Measurements from ENCODE around the gene THSD7B.

DNA sequence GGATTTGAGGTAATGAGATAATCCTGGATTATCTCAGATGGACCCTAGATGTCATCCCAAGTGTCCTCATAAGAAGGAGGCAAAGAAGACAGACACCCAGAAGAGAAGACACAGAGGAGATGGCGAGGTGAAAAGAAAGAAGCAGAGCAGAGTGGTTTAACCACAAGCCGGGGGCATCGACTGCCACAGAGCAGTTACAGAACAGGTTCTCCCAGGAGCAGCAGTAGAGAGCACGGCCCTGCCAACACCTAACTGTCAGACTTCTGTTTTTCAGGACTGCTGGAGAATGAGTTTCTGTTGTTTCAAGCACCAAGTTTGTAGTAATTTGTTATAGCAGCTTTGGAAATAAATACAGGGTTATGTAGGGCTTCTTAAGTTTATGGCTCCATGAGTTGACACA is 437.0 kb downstream of the THSD7B start:
- TF ChIP-seq RAD21 (conservative IDR thresholded peaks at IDR 0.05) (no peak), POLR2AphosphoS5 (IDR thresholded peaks at IDR 0.05) (no peak), TAF1 (IDR thresholded peaks at IDR 0.05; ENCODE audit: low read depth) (no peak), EP300 (conservative IDR thresholded peaks at IDR 0.05; ENCODE audit: poor library complexity, severe bottlenecking) (no peak), MXI1 (conservative IDR thresholded peaks at IDR 0.05; ENCODE audit: poor library complexity, severe bottlenecking) (no peak)
- TF ChIP-seq, protein P1, sequence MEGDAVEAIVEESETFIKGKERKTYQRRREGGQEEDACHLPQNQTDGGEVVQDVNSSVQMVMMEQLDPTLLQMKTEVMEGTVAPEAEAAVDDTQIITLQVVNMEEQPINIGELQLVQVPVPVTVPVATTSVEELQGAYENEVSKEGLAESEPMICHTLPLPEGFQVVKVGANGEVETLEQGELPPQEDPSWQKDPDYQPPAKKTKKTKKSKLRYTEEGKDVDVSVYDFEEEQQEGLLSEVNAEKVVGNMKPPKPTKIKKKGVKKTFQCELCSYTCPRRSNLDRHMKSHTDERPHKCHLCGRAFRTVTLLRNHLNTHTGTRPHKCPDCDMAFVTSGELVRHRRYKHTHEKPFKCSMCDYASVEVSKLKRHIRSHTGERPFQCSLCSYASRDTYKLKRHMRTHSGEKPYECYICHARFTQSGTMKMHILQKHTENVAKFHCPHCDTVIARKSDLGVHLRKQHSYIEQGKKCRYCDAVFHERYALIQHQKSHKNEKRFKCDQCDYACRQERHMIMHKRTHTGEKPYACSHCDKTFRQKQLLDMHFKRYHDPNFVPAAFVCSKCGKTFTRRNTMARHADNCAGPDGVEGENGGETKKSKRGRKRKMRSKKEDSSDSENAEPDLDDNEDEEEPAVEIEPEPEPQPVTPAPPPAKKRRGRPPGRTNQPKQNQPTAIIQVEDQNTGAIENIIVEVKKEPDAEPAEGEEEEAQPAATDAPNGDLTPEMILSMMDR (IDR thresholded peaks at IDR 0.05; ENCODE audit: poor library complexity, severe bottlenecking): no peak
